Activated T-cell treated with anti-CD3 and anti-CD28 coated beads for 48 hours (primary cell): ENCODE data around the gene PSORS1C1.

ENCODE experiments used
- DNase-seq: peaks from one replicate; pipeline ENCODE4 v3.0.0-alpha.2; 2020; ENCODE audit warnings: low read depth

PSORS1C1 gene

GRCh38 chr6:31096215-31096614, 18.4 kb upstream of the PSORS1C1 start:
- DNase-seq, result no peak

DNA sequence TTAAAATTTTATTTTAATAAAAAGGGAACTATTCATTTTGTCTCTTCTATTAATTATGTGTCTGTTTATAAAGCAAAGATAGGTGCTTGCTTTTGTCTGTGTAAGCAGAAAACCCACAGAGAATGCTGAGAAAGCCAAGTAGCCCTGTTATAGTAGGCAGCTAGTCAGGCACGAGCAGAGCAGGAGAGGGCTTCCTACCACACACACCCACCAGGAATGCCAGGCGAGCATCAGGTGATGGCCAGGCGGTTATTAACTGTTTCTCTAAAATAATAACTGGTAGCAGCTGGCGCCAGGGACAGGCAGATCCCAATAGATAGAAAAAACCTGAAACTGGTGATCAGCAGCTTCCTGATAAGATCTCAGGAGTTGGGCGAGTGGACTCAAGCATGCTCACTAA, 17.9 kb upstream of the PSORS1C1 start:
- DNase-seq, result no peak

DNA sequence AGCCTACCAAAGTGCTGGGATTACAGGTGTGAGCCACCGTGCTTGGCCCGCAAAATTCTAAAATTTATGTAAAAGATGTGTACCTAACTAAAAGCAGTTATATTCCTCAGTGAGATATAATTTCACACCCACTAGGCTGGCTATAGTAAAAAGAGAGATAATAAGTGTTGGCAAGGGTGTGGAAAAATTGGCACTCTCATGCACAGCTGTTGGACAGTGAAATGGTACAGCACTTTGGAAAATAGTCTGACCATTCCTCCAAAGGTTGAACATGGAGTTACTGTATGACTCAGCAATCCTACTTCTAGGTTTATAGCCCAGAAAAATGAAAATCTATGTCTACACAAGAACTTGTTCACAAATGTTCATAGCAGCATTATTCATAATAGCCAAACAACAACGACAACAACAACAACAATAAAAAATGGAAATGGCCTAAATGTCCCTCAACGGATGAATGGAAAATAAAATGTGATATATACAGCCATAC, 16.1 kb upstream of the PSORS1C1 start:
- no peak for DNase-seq

- no peak for DNase-seq
Observed at GRCh38 chr6:31103136-31103535, 11.5 kb upstream of the PSORS1C1 start.

DNA sequence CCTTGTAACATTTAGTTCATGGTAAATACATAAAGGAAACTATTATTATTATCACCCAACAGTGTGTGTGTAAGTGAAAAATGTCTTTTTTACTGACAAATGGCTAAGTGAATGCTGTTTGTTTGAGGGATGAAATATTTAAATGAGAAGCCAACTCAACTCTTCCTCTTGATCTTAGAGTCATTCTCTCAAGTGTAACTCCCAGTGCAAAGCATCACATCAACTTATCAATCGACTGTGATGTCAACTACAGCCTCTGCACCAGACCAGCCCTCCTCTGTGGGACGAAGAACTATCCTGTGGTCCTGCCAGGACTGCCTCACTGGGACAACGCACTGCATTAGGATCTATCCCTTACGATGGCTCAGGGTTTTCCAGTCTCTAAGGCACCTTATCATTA, 7.5 kb upstream of the PSORS1C1 start:
- no peak for DNase-seq

DNA sequence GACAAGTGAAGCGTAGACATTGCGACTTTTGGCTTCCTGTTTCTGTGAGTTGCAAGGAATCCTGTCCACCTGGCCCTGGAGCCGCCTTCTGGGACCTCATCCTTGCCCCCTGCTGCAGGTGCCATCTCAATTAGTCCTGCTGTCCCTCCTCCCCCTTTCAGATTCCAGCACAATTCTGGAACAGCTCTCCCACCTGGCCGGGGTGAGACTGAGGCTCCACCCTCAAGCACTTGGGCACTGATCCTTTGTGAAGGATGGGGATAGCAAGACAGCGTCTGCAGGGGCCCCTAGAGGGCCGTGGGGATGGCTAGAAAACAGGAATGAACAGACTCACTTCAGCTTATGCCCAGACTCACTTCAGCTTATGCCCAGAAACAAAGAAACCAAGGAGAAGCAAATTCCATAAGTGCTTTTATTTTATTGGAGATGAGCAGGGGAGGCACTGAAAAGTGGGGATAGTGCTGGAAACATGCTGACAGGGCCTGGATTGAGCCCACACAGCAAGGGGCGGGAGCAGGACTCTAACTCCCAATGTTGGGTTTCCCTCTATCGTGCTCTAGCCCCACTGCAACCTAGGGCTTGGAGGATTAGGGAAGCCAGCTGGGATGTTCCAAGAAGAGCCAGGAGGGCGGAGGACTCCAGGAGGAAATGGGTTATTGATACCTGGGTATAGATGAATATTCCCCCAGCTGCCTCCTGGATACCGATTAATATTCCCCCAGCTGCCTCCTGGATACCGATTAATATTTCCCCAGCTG, 3.6 kb upstream of the PSORS1C1 start:
- DNase-seq, result no peak

GRCh38 chr6:31111712-31112111, 2.9 kb upstream of the PSORS1C1 start:
- no peak for DNase-seq

- DNase-seq, result no peak
Observed at GRCh38 chr6:31112478-31112877, 2.1 kb upstream of the PSORS1C1 start, which contains the start of gene C6orf15. C6orf15 (minus strand) TSS chr6:31112575; CDS start chr6:31112555, 20 bp downstream.

DNA sequence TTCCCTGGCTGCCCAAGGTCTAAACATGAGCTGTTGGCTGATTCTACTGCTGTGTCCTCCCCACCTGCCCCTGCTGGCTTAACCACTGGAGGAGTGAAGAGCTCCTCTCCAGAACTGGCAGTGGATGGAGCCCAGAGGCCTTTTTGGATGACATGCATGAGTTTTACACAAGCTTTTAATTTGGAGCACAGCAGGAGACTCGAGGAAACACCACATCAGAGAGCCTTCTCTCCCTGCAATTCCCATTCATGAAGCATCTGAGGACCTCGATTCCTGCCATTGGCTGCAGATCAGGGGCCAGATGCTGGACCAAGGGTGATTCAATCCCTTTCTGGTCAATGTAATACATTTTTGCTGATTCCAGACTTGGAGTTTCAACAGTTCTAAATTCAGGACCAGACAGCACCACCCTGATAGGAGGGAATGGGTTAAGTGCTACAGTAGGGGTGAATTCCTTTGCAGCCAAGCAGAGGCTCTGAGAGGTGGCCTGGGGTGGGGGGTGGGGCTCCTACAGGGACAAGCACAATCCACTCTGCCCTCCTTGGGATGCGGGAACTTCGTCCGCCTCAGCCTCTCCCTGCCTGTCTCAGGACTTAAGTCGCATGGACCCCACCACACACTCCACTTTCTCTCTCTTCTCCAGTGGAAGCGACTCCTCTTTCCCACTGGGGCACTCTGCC, 599 bp upstream of the PSORS1C1 start:
- DNase-seq, result no peak

GRCh38 chr6:31114970-31115849, 610 bp downstream of the PSORS1C1 start:
- no peak for DNase-seq

DNA sequence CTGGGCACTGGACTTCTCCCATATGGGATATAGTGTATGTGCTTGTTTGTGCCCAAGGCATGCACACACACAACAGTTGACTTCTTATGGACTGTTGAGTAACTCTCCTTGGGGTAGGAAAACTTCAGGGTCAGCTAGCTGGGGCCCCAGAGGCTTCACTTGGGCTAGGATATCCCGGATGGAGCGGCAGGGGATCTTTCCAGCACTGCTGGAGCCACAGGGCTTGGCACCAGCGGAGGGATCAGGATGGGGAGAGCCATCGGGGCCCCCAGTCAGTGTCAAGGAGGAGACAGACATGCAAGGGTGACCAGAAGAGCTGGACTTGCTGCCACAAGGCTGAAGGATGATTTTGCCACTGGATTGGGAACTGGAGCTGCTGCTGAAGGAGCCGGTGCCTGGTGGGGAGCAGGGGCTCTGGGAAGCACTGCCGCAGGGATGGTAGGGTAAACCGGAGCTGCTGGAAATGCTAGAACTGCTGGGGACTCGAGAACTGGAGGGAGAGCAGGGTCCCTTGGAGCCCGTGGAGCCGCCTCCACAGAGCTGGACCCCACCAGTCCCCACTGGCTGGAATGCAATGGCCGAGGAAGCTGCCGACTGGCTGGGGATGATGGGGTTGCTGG, 1.5 kb downstream of the PSORS1C1 start:
- no peak for DNase-seq

DNA sequence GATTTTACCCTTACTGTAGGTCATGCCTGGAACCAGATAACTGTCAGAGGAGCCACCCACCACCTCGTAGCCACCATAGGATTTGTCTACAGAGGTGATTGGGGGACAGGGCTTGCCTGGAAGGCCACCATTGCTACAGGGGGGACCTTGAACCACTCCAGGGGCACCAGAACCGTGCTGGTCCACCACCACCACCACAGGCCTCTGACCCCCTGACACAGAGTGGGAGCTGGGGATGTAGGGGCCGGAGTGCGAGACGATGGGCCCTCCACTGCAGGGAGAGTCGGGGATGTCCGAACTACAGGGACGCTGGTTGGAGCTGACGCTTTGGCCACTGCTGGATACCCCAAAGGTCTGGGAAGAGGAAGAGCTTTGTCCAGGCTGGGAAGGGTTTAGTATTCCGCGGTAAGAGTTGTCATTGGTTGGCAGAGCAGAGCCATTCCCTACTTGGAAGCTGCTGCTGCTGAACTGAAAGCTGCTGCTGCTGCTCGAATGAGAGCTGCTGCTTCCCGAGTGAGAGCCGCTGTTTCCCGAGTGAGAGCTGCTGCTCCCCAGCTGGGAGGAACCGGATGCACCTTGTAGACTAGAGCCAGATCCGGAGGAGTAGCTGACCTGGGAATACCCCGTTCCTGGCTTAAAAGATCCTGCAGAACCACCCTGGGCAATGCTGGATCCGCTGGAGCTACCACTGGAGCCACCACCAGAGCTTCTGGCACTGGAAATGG, 2.2 kb downstream of the PSORS1C1 start:
- DNase-seq, result no peak

DNA sequence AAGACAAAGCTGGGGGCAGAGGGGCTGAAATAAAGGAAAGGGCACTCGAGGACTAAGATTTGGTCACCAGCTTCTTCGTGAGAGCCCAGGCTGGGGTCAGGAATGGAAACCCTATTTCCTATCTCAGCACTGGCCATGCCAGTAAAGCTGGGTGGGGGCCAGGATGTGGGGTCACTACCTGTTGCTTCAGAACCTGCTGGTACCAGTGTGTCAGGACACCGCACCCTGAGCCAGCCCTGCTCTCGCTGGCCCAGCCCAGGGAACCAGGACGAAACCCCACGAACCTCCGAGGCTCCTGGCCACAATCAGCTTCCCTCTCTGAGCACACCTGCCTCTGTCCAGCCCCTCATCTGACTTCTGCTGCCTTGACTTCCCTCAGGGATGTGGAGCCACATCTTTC, 3.6 kb downstream of the PSORS1C1 start:
- DNase-seq, result no peak

- no peak for DNase-seq
Observed at GRCh38 chr6:31120151-31120915, 5.7 kb downstream of the PSORS1C1 start, which contains the start of gene CDSN. CDSN (minus strand) TSS chr6:31120446; CDS start chr6:31120419, 27 bp downstream.

GRCh38 chr6:31121131-31121790, 6.7 kb downstream of the PSORS1C1 start:
- no peak for DNase-seq

DNA sequence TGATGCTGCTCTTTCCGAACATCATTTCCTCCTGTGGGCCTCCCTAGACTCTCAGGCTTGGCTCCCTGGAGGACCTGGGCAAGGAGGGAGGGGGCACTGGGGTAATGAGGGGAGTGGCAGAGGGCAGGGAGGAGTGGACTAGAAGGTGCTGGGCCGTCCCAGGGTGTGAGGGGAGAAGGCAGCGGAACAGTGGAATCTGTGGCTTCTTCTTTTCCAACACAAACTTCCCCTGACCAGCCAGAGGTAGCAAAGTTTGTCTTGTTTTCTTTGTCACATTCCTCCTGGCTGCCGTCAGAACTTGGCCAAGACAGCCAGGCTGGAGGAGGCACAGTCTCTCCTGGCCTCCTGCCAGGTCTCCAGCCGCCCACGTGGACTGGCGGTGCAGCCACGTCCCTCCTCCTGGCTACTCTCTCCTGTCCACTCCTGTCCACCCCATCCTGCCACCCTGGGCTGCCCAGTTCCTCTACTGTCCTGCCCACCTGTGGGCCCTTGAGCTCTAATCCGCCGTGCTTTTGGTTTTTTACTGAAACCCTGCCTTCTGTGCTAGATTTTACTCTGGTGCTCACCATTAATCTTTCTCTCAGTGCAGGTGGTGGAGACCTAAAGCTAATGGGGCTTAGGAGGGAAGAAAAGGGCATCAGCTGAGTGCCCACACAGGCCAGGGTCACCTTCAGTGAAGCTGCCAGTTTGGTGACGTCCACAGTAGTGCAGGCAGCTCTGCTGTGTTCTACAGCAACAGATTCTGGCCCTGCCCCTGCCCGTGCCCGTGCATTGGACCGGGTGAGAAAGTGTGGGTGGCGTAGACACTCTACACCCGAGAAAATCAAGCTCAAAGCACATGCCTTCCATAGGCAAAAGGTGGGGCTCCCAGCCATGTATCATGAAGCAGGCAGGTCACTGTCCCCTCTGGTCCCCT, 8.4 kb downstream of the PSORS1C1 start:
- no peak for DNase-seq

- no peak for DNase-seq
Observed at GRCh38 chr6:31125162-31125561, 10.6 kb downstream of the PSORS1C1 start.

- DNase-seq, result no peak
Observed at GRCh38 chr6:31125586-31126363, 11.2 kb downstream of the PSORS1C1 start.
